WTC11 (cell line): ENCODE measurements around the gene RPL11. TPM values are rescaled to one million over a fixed set of nuclear protein-coding genes. Genes with fewer than 3 reads are reported as not detected.

Experiments
- AR ChIP-seq: fragments of 250-450 bp; sonication (Bioruptor Pico); IDR thresholded peaks from 2 replicates; pipeline ENCODE4 v1.9.0; 2021; ENCODE audit warnings: mild to moderate bottlenecking
- CTCF ChIP-seq: fragments of 200-600 bp; IDR thresholded peaks from 2 replicates; pipeline ENCODE4 v1.8.0; 2022; ENCODE audit warnings: antibody characterized with exemption
- E2F1 ChIP-seq: sonication (generic); formaldehyde crosslinking; IDR thresholded peaks from 2 replicates; pipeline ENCODE4 v1.8.0; 2022; ENCODE audit warnings: mild to moderate bottlenecking, missing genetic modification reagents
- FOXP1 ChIP-seq: sonication (generic); formaldehyde crosslinking; IDR thresholded peaks from 2 replicates; pipeline ENCODE4 v1.8.0; 2022; ENCODE audit warnings: missing genetic modification reagents, mild to moderate bottlenecking, moderate library complexity, borderline replicate concordance
- IRF1 ChIP-seq: sonication (generic); formaldehyde crosslinking; IDR thresholded peaks from 2 replicates; pipeline ENCODE4 v1.8.0; 2023; ENCODE audit warnings: missing genetic modification reagents
- IRF2 ChIP-seq: sonication (generic); formaldehyde crosslinking; IDR thresholded peaks from 2 replicates; pipeline ENCODE4 v1.8.0; 2022; ENCODE audit warnings: low read depth, missing genetic modification reagents, borderline replicate concordance
- JUN ChIP-seq: sonication (generic); formaldehyde crosslinking; IDR thresholded peaks from 2 replicates; pipeline ENCODE4 v1.8.0; 2023; ENCODE audit warnings: mild to moderate bottlenecking, missing genetic modification reagents
- NFATC4 ChIP-seq: fragments of 250-450 bp; sonication (Bioruptor Pico); IDR thresholded peaks from 2 replicates; pipeline ENCODE4 v1.9.0; 2021; ENCODE audit warnings: mild to moderate bottlenecking
- NFE2L1 ChIP-seq: sonication (generic); formaldehyde crosslinking; IDR thresholded peaks from 2 replicates; pipeline ENCODE4 v1.8.1; 2023; ENCODE audit warnings: missing genetic modification reagents
- NFYB ChIP-seq: sonication (generic); formaldehyde crosslinking; conservative IDR thresholded peaks from 2 replicates; pipeline ENCODE4 v1.8.0; 2022; ENCODE audit warnings: low read depth, missing genetic modification reagents
- TEAD4 ChIP-seq: sonication (generic); formaldehyde crosslinking; IDR thresholded peaks from 2 replicates; pipeline ENCODE4 v1.8.0; 2022; ENCODE audit warnings: mild to moderate bottlenecking, missing genetic modification reagents
- USF2 ChIP-seq: sonication (generic); formaldehyde crosslinking; IDR thresholded peaks from 2 replicates; pipeline ENCODE4 v1.8.1; 2023; ENCODE audit warnings: mild to moderate bottlenecking, missing genetic modification reagents, moderate library complexity
- ZBTB21 ChIP-seq: sonication (generic); formaldehyde crosslinking; IDR thresholded peaks from 2 replicates; pipeline ENCODE4 v1.8.1; 2023; ENCODE audit warnings: mild to moderate bottlenecking, missing genetic modification reagents, borderline replicate concordance
- ZNF425 ChIP-seq: fragments of 250-450 bp; sonication (Bioruptor Pico); conservative IDR thresholded peaks from 2 replicates; pipeline ENCODE4 v1.9.0; 2021; ENCODE audit warnings: mild to moderate bottlenecking
- ZNF671 ChIP-seq: fragments of 250-450 bp; sonication (Bioruptor Pico); IDR thresholded peaks from 2 replicates; pipeline ENCODE4 v1.8.0; 2021; ENCODE audit warnings: mild to moderate bottlenecking
- total RNA-seq: library from RNA; stranded (reverse); gene quantifications from 3 replicates; pipeline ENCODE4 v1.2.3, GENCODE V29; 2021
- TF ChIP-seq, protein P1 (sequence below): sonication (generic); formaldehyde crosslinking; IDR thresholded peaks from 2 replicates; pipeline ENCODE4 v1.8.1; 2022; ENCODE audit warnings: low read depth, mild to moderate bottlenecking, moderate library complexity, missing genetic modification reagents, borderline replicate concordance
- TF ChIP-seq, protein P2 (sequence below): sonication (generic); formaldehyde crosslinking; IDR thresholded peaks from 2 replicates; pipeline ENCODE4 v1.8.0; 2022; ENCODE audit warnings: missing genetic modification reagents
- TF ChIP-seq, protein P3 (sequence below): sonication (generic); formaldehyde crosslinking; IDR thresholded peaks from 2 replicates; pipeline ENCODE4 v1.8.1; 2022; ENCODE audit warnings: missing genetic modification reagents, borderline replicate concordance

RPL11 gene
- total RNA-seq, 1 experiment from 2014 or later = 1,406 TPM

- TF ChIP-seq AR (CRISPR knock-in tag) (no peak), JUN (CRISPR knock-in tag) (no peak), ZNF425 (CRISPR knock-in tag) (no peak; the same call in 1 of the 2 replicates), IRF2 (no peak), CTCF (no peak), NFATC4 (CRISPR knock-in tag) (no peak), E2F1 (CRISPR knock-in tag) (no peak), ZNF671 (CRISPR knock-in tag) (no peak), FOXP1 (CRISPR knock-in tag) (no peak; the same call in 1 of the 2 replicates), ZBTB21 (CRISPR knock-in tag) (no peak), NFYB (no peak), NFE2L1 (CRISPR knock-in tag) (no peak), USF2 (CRISPR knock-in tag) (peak; percentile 17; the same call in 1 of the 2 replicates), TEAD4 (peak; percentile 35; the same call in 1 of the 2 replicates), IRF1 (CRISPR knock-in tag) (peak; percentile 13; the same call in 1 of the 2 replicates)
- TF ChIP-seq, protein P1, sequence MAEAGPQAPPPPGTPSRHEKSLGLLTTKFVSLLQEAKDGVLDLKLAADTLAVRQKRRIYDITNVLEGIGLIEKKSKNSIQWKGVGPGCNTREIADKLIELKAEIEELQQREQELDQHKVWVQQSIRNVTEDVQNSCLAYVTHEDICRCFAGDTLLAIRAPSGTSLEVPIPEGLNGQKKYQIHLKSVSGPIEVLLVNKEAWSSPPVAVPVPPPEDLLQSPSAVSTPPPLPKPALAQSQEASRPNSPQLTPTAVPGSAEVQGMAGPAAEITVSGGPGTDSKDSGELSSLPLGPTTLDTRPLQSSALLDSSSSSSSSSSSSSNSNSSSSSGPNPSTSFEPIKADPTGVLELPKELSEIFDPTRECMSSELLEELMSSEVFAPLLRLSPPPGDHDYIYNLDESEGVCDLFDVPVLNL (CRISPR knock-in tag) = no peak
- TF ChIP-seq, protein P2, sequence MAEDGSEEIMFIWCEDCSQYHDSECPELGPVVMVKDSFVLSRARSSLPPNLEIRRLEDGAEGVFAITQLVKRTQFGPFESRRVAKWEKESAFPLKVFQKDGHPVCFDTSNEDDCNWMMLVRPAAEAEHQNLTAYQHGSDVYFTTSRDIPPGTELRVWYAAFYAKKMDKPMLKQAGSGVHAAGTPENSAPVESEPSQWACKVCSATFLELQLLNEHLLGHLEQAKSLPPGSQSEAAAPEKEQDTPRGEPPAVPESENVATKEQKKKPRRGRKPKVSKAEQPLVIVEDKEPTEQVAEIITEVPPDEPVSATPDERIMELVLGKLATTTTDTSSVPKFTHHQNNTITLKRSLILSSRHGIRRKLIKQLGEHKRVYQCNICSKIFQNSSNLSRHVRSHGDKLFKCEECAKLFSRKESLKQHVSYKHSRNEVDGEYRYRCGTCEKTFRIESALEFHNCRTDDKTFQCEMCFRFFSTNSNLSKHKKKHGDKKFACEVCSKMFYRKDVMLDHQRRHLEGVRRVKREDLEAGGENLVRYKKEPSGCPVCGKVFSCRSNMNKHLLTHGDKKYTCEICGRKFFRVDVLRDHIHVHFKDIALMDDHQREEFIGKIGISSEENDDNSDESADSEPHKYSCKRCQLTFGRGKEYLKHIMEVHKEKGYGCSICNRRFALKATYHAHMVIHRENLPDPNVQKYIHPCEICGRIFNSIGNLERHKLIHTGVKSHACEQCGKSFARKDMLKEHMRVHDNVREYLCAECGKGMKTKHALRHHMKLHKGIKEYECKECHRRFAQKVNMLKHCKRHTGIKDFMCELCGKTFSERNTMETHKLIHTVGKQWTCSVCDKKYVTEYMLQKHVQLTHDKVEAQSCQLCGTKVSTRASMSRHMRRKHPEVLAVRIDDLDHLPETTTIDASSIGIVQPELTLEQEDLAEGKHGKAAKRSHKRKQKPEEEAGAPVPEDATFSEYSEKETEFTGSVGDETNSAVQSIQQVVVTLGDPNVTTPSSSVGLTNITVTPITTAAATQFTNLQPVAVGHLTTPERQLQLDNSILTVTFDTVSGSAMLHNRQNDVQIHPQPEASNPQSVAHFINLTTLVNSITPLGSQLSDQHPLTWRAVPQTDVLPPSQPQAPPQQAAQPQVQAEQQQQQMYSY (CRISPR knock-in tag) = no peak
- TF ChIP-seq, protein P3, sequence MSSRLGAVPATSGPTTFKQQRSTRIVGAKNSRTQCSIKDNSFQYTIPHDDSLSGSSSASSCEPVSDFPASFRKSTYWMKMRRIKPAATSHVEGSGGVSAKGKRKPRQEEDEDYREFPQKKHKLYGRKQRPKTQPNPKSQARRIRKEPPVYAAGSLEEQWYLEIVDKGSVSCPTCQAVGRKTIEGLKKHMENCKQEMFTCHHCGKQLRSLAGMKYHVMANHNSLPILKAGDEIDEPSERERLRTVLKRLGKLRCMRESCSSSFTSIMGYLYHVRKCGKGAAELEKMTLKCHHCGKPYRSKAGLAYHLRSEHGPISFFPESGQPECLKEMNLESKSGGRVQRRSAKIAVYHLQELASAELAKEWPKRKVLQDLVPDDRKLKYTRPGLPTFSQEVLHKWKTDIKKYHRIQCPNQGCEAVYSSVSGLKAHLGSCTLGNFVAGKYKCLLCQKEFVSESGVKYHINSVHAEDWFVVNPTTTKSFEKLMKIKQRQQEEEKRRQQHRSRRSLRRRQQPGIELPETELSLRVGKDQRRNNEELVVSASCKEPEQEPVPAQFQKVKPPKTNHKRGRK (CRISPR knock-in tag) = no peak
These were observed at the start of gene RPL11 (continued) for GRCh38 chr1:23691499-23692307.
